ENCODE data around the gene NAA80.
A peak's percentile ranks its signal among the peaks of the same experiment; 100 is the strongest.
"Not testable (repeated sequence)": the region's sequence is repeated elsewhere in the genome, so short reads cannot be mapped to it uniquely, and the experiment has no call there.

The NAA80 gene

GRCh38 chr3:50274371-50275104 is 24.7 kb downstream of the NAA80 start:
- ATAC-seq, result peak; percentile 52

GRCh38 chr3:50273689-50274065 is 25.5 kb downstream of the NAA80 start:
- H3K27me3 Mint-ChIP-seq, result peaks cover 83% of the 10 kb centered on the region
- no peak overlapping the region for H3K27ac Mint-ChIP-seq
- H3K4me3 Mint-ChIP-seq, result peak overlapping the region in 1 of 2 donors; percentile 82
- DNase-seq (no peak), ATAC-seq (no peak)
- no peaks in the 10 kb centered on the region for H3K9me3 Mint-ChIP-seq
- H3K4me1 Mint-ChIP-seq, result peaks cover 50% of the 10 kb centered on the region

More at GRCh38 chr3:50274371-50275104, 24.7 kb downstream of the NAA80 start:
- peaks cover 50% of the 10 kb centered on the region for H3K4me1 Mint-ChIP-seq
- peaks cover 78% of the 10 kb centered on the region for H3K27me3 Mint-ChIP-seq
- DNase-seq, result peak; percentile 76 to 81
- no peak overlapping the region for H3K27ac Mint-ChIP-seq
- H3K4me3 Mint-ChIP-seq, result peak overlapping the region; percentile 27 to 84
- H3K9me3 Mint-ChIP-seq, result no peaks in the 10 kb centered on the region

- DNase-seq (peak; percentile 90 to 92), ATAC-seq (peak; percentile 91)
- Mint-ChIP-seq H3K27ac (no peak overlapping the region), H3K27me3 (peaks cover 83% of the 10 kb centered on the region), H3K9me3 (no peaks in the 10 kb centered on the region), H3K4me1 (peaks cover 50% of the 10 kb centered on the region), H3K4me3 (peak overlapping the region; percentile 82 to 84)
Observed at GRCh38 chr3:50272911-50273688, 26.1 kb downstream of the NAA80 start.

GRCh38 chr3:50272538-50272910 is 26.7 kb downstream of the NAA80 start:
- H3K4me1 Mint-ChIP-seq, result peaks cover 50% of the 10 kb centered on the region
- not testable (repeated sequence) for H3K9me3 Mint-ChIP-seq, H3K27ac Mint-ChIP-seq, ATAC-seq, DNase-seq
- H3K4me3 Mint-ChIP-seq, result peak overlapping the region in 1 of 2 donors; percentile 84
- peaks cover 83% of the 10 kb centered on the region for H3K27me3 Mint-ChIP-seq

GRCh38 chr3:50271314-50271936 is 27.8 kb downstream of the NAA80 start:
- peak overlapping the region in 1 of 2 donors; percentile 23 for H3K27ac Mint-ChIP-seq
- H3K27me3 Mint-ChIP-seq, result peaks cover 84% of the 10 kb centered on the region
- H3K4me1 Mint-ChIP-seq, result peaks cover 49% of the 10 kb centered on the region
- no peak for ATAC-seq
- DNase-seq, result no peak
- H3K4me3 Mint-ChIP-seq, result no peak overlapping the region
- H3K9me3 Mint-ChIP-seq, result no peaks in the 10 kb centered on the region

GRCh38 chr3:50270422-50271224 is 28.6 kb downstream of the NAA80 start:
- Mint-ChIP-seq H3K4me1 (peaks cover 41% of the 10 kb centered on the region), H3K27me3 (peaks cover 83% of the 10 kb centered on the region), H3K4me3 (no peak overlapping the region), H3K9me3 (no peaks in the 10 kb centered on the region), H3K27ac (peak overlapping the region in 1 of 2 donors; percentile 61)
- DNase-seq (no peak), ATAC-seq (no peak)

GRCh38 chr3:50269977-50270413 is 29.2 kb downstream of the NAA80 start:
- ATAC-seq (no peak), DNase-seq (no peak)
- peak overlapping the region in 1 of 2 donors; percentile 61 for H3K27ac Mint-ChIP-seq
- H3K4me1 Mint-ChIP-seq, result peaks cover 35% of the 10 kb centered on the region
- no peak overlapping the region for H3K4me3 Mint-ChIP-seq
- H3K9me3 Mint-ChIP-seq, result no peaks in the 10 kb centered on the region
- H3K27me3 Mint-ChIP-seq, result peaks cover 80% of the 10 kb centered on the region

- peaks cover 75% of the 10 kb centered on the region for H3K27me3 Mint-ChIP-seq
- ATAC-seq (no peak), DNase-seq (no peak)
- H3K9me3 Mint-ChIP-seq, result no peaks in the 10 kb centered on the region
- H3K4me3 Mint-ChIP-seq, result no peak overlapping the region
- H3K4me1 Mint-ChIP-seq, result peaks cover 29% of the 10 kb centered on the region
- no peak overlapping the region for H3K27ac Mint-ChIP-seq
Observed at GRCh38 chr3:50269460-50269859, 29.7 kb downstream of the NAA80 start.

- H3K4me1 Mint-ChIP-seq, result peaks cover 24% of the 10 kb centered on the region
- ATAC-seq (no peak), DNase-seq (no peak)
- H3K27me3 Mint-ChIP-seq, result peaks cover 69% of the 10 kb centered on the region
- no peaks in the 10 kb centered on the region for H3K9me3 Mint-ChIP-seq
- no peak within 1 kb of the TSS for H3K4me3 Mint-ChIP-seq
- H3K27ac Mint-ChIP-seq, result no peak within 1 kb of the TSS
Observed at GRCh38 chr3:50268703-50269451, 30.3 kb downstream of the NAA80 start, which contains the start of gene SEMA3B. TSS of gene SEMA3B (plus strand) at chr3:50269147. CDS start at chr3:50269241, 94 bp downstream.

GRCh38 chr3:50268276-50268675 is 30.9 kb downstream of the NAA80 start:
- no peak for ATAC-seq
- H3K4me1 Mint-ChIP-seq, result peaks cover 20% of the 10 kb centered on the region
- DNase-seq, result no peak
- H3K4me3 Mint-ChIP-seq, result no peak overlapping the region
- H3K27ac Mint-ChIP-seq, result no peak overlapping the region
- no peaks in the 10 kb centered on the region for H3K9me3 Mint-ChIP-seq
- H3K27me3 Mint-ChIP-seq, result peaks cover 63% of the 10 kb centered on the region

GRCh38 chr3:50267280-50267913 is 31.8 kb downstream of the NAA80 start:
- DNase-seq, result no peak
- no peak for ATAC-seq
- Mint-ChIP-seq H3K27me3 (peaks cover 57% of the 10 kb centered on the region), H3K9me3 (no peaks in the 10 kb centered on the region), H3K4me3 (no peak overlapping the region), H3K27ac (no peak overlapping the region), H3K4me1 (peaks cover 12% of the 10 kb centered on the region)

- no peak for DNase-seq
- no peak for ATAC-seq
- peaks cover 56% of the 10 kb centered on the region for H3K27me3 Mint-ChIP-seq
- no peak overlapping the region for H3K4me3 Mint-ChIP-seq
- no peaks in the 10 kb centered on the region for H3K9me3 Mint-ChIP-seq
- peak overlapping the region in 1 of 2 donors; percentile 27 for H3K27ac Mint-ChIP-seq
- H3K4me1 Mint-ChIP-seq, result peaks cover 6% of the 10 kb centered on the region
Observed at GRCh38 chr3:50266836-50267235, 32.4 kb downstream of the NAA80 start.

- Mint-ChIP-seq H3K4me1 (peaks cover 4% of the 10 kb centered on the region), H3K27ac (no peak overlapping the region), H3K27me3 (peaks cover 48% of the 10 kb centered on the region), H3K4me3 (no peak overlapping the region), H3K9me3 (no peaks in the 10 kb centered on the region)
- DNase-seq, result peak in 1 of 2 donors; percentile 0
- ATAC-seq, result no peak
Observed at GRCh38 chr3:50266017-50266416, 33.2 kb downstream of the NAA80 start.

- DNase-seq, result no peak
- no peaks in the 10 kb centered on the region for H3K9me3 Mint-ChIP-seq
- peaks cover 9% of the 10 kb centered on the region for H3K4me1 Mint-ChIP-seq
- no peak overlapping the region for H3K4me3 Mint-ChIP-seq
- no peak for ATAC-seq
- H3K27ac Mint-ChIP-seq, result no peak overlapping the region
- peaks cover 48% of the 10 kb centered on the region for H3K27me3 Mint-ChIP-seq
Observed at GRCh38 chr3:50265571-50265970, 33.6 kb downstream of the NAA80 start.

Data from stimulated activated naive CD8-positive, alpha-beta T cell treated with anti-CD3 and anti-CD28 coated beads, Interleukin-15, amount 100 ng/mL, for 72 hours (primary cell).